Measurements from ENCODE around the gene CACNB4.
A peak's percentile ranks its signal among the peaks of the same experiment; 100 is the strongest.

Gene CACNB4

DNA sequence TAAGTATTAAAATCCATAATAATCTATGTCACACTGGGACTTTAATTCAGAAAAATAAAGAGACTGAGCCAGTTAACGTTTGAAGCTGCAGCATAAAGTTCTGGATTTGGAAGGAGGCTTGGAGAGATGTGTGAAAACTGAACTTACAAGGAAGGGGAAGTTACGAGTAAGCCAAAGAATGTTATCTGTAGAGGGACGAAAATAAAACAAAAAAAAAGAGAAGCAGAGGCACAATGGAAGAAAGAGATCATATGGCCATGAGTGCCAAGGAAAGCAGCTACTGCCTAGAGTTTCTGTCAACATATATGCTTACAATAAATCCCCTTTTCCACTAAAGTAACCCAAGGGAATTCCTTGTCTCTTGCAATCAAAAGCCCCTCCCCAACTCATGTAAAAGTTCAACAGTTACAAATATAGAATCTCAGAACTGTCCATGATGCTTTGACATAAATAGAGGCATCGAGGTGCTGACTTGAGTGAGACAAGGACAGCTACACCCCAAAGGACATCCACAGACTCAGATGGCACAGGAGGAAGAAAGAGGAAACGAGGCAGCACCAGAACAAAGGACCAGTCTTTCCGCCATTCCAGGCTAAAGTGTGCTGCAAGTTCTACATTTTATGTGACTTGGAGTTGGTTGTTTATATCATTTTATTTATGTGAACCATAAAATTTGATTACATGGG is 254.5 kb downstream of the CACNB4 start:
- DNase-seq, result no peak

DNA sequence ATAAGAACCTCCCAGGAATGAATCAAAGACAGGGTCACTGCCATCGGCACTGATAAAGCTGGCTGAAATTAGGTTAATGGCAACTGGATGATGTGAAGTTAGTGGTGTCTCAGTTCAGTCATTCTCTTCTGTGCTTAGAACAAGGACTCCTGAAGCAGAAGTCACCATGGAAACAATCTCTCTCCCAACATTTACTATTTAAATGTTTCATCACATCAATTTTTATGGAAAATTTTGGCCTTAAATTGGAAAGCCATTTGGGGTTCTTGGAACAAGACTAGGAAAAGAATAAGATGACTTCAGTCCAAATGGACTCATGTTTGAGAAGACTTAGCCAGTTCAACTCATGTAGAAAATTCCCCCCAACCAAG is 255.2 kb downstream of the CACNB4 start:
- no peak for DNase-seq

DNA sequence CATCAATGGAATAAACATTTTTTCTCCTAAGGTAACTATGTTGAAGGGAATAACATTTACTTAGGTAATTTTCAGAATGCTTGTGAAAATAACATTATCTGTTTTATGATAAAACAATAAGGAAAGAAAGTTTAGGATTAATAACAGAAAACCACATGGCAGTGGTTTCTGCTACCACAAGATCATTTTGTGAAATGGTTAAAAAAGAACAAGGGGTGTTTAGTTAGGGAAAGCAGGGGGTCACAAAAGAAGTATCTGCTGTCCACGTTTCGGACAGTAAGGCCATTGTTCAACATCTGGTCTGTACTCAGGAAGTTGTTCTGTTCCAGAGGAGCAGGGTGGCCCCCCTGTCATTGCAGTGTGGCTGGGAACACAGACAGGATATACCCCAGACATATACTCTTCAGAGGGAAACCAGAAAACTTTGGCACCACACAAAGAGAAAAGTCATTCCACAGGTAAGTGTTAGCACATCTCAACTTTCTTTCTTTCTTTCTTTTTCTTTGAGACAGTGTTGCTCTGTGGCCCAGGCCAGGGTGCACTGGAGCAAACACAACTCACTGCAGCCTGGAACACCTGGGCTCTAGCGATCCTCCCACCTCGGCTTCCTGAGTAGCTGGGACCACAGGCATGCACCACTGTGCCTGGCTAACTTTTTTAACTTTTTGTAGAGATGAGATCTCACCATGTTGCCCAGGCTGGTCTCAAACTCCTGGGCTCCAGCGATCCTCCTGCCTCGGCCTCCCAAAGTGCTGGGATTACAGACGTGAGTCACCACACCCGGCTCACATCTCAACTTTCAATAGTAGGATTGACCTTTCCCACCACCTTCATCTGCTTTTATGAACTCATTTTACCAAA is 255.8 kb downstream of the CACNB4 start:
- DNase-seq, result no peak

DNA sequence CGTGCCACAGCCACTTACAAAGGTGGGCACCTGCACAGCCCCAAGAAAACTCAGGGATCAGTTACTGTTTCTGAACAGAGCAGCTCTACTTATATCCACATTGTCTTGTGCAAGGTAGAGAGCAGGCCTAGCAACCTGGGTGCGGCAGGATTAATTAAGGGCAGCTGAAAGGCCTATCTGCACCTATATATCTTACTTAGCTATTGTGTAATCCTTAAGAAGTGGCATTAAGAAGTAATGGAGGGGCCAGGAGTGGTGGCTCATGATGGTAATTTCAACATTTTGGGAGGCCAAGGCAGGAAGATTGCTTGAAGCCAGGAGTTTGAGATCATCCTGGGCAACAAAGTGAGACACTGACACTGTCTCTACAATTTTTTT is 257.8 kb downstream of the CACNB4 start:
- DNase-seq, result no peak

DNA sequence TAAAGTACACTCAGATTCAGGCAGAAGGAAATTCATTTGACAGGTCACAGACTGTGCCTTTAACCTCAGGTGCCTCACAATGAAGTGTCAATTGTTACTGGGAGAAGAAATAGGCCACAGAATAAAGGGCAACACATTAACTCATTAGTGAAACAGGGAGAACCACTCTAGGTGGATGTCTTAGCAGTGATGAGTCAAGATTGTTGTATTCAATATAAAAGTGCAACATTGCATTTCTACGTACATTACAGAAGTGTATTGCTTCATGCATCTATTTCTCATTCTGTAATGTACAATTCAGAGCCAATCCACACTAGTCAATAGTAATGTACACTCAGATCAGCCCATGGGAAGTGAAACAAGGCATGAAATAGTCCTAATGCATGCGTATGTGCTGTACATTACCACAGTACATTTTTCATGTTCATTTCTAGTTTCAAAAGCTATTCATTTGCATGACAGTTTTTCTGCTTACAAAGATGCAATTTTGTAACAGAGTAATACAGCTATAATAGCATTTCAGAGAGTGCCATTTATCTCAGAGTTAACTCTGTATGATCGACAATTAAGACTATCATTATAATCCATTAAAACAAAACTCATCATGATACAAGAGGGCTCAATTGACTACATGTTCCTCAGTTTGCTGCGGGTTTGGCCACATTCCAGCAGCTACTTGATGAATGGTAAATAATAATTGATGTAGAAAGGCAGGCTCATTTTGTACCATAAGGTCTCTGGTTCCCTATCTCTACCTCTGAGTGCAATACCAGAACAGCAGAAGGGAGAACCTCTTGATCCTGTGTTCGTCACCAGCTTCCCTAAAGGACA is 258.4 kb downstream of the CACNB4 start:
- no peak for DNase-seq

DNA sequence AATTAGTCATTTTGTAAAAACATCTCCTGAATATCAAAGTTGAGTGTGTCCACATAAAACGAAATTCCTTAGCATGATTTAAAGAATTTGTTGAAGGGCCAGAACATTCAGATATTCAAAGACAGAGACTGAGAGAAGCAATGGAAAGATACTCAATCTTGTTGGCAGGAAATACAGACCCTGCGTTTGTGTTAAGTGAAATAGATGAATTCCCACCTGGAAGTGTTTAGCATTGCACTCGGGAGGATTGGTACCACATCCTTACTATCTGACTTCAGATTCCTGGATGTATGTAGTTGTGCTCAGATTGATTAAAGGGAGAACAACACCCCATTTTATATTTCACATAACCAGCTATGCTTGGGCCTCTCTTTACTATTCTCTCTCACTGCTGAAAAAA is 260.9 kb downstream of the CACNB4 start:
- DNase-seq, result no peak

DNA sequence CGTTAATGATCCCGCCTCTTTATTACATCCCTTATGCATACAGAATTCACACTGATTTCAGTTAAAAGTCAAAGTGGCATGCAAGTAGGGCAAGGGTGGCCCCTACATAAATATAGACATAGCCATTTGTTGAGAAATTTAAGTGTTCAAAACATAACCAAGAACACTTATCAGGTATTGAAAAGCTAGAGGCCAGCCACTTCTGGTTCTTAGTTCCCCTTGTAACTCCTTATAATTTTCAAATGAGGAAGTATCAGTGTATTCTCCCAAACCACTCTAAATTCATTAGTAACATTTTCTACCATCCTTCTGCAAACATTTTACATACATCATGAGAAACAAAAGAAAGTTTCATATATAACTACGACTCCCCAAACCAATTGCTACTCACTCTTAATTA is 264.9 kb downstream of the CACNB4 start:
- DNase-seq, result no peak

DNA sequence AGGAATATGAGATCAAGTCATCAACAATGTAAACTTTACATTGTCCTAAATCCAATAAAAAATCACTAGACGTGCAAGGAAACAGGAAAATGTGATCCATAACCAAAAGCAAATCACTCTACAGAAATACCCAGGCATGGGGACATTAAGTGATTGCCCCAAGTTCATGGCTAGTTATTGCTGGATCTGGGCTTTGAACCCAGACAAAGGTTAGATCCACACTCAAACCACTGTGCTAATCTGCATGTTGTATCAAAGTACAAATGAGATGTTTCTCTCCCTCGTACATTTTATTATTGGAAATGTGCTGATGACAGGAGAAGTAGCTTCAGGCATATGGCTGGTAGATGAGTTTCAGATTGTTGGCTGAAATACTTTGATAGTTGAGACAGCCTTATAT is 267.9 kb downstream of the CACNB4 start:
- DNase-seq, result no peak

DNA sequence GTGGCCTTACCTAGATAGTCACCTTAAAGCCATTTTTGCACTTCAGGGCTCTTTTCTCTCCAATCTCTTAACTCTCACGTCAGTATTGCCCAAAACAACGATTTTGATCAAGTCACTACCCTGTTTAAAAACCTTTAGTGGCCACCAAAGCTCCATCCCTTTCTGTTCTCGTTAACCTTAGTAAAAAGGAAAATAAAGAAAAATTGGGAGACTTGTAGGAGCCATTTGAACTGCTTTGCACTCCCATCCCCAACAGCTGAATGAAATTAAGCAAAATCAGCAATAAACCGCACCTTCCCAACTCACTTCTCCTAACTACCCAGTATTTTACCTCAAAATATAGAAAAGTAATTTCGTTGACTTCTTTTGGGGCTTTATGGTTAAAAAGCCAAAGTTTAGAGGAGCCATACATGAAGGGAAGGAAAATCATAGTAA is 269.9 kb downstream of the CACNB4 start:
- no peak for DNase-seq

DNA sequence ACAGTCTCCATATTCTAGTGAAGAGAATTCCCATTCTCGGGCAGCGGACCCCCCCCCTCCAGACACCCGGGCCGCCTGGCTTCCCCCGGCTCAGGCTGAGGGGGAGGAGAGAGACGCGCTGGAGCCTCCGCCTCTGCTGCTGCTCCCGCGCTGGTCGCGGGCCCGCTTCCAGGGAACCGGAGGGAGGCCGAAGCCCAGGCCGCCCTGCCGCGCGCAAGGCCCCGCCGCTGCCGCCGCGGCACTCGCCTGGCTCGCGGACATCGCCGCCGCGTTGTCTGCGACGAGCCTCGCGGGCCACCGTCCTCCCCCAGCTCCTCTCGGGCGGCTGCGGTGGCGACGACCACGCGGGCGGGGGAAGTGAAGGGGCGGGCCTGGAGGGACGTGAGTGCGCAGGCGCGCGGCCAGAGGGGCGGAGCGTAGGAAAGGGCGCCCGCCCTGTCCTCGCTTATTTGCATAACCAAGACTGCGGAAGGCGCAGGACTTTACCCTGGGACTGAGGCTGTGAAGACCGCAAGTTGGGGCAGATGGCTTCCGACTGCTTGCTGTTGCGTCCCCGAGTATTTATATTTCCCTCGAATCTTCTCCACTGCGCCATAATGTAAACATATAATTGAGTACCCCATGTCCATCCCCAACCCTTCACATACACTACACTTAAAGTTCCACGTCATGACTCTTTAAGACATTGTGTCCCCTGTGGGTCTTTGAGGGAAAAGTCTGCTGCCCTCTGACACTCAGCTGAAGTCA is 270.5 kb downstream of the CACNB4 start, which contains the start of gene ARL5A:
TSS of gene ARL5A (minus strand) at position 279 of the 747 bp plus-strand sequence. CDS start at position 34, 245 bp downstream.
- DNase-seq, result peak; percentile 76

DNA sequence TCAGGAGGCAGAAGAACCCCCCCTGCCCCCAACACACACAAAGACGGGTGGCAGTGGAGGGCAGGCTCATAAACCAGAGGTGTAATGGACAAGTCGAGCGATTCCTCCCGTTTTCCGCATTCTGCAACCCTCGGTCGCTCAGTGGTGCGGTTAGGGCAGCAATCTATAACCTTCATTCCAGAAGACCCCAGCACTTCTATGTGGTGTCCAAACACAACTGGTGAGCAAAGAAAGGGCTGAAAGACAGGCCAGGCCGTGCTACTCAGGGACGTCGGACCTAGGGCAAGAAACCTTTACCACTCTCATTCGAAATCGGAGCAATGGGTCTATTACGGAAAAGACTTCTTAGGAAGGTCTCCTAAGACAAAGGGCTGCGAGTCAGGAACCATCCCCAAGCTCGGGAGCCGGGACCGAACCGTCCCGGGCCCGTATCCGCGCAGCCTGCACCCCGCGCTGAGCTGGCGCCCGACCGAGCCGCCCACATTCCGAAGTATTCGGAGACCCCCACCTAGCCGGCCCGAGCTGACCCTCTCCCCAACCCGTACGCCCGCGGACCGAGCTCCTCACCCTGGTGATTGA is 271.2 kb downstream of the CACNB4 start:
- no peak for DNase-seq

DNA sequence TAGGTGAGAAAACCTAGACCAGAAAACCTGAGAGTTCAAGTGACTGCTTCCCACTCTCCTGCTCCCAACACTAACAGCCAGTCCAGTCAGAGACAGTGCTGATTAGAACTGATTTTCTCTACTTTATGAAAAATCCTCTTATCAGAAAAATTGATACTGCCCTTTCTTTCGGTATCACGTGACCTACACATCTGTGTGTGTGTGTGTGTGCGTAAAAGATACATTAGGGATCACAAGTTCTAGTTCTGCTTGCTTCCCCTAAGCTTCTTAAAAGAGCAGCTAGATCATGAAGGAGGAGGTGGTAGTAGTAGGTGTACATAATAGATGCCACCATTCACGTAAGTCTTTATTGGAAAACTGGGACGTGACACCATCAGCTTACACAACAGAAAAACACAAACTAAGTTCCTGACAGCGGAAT is 272.1 kb downstream of the CACNB4 start:
- DNase-seq, result no peak

DNA sequence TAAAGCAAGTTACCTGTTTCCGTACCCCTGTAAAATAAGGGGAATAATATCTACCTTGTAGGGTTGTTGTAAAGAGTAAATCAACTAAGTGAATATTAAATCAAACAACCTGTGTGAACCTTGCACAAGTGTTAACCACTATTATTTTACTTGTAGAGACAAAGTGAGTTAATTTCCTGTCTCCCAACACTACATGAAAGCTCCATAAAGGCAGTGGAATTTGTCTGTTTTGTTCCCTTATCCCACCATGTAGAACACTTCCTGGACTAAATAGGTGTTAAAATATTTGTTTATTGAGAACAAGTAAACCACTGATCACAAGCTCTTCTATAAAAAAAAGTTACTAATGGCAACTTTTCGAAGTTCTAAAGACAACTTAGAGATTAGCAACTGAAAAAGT is 274.0 kb downstream of the CACNB4 start:
- DNase-seq, result no peak

DNA sequence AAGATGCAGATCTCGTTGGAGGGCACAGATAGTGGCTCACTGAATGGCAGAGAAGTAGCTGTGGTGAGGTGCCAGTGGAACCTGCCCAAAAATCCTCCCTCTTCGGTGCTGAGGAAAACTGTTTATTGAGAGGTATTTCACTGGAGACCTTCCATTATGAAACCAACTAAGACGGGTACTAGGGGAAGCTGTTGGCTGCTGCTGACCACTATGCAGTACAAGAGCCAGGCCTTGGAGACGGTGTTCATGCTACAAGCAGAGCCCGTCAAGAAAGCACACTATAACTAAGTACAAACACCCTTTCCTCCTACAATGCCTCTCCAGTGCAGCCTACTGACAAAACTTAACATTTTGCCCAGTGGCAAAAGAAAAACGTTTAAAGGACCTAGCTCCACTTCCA is 275.2 kb downstream of the CACNB4 start:
- DNase-seq, result no peak

DNA sequence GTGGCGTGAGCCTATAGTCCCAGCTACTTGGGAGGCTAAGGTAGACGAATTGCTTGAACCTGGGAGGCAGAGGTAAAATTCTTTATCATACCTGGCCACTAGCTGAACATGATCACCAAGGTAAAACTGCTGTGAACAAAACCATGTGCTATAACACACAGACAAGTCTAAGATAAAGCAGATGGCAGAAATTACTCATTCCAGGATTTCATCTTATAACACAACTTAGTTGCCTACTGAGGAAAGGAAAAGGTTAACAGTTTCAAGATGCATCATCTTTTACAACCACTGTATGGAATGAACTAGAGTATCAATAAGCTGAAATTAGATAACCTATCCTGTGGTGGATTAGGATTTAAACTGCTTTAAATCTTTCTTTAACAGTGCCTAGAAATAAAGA is 278.9 kb downstream of the CACNB4 start:
- no peak for DNase-seq

DNA sequence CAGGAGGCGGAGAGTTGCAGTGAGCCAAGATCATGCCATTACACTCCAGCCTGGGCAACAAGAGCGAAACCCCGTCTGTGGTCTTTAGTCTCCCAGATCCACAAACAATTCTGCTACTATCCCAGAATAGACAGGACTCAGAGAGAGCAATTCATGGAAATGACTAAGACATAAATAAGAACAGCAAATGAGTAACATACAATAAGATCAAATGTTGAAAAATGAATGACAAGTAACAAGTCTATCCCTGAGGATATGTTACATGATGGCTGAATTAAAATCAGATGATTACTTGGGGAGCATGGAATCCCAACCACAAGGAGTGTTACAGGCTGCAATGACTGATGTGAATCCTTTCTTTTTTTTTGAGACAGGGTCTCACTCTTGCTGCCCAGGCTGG is 280.9 kb downstream of the CACNB4 start:
- no peak for DNase-seq

DNA sequence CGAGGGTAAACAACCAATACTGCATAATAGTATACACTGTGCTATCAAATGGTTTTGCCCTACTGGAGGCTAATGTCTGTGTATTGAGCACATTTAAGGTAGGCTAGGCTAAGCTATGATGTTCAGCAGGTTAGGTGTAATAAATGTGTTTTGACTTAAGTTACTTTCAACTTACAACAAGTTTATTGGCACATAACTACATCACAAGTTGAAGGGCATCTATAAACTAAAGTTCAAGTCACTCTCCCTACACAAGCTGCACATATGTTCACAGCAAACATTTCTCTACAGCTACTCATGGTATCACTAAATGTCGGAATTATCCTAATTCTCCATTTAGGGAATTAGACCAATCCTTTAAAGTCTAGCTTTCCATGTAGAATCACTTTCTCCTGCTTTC is 282.0 kb downstream of the CACNB4 start:
- no peak for DNase-seq

DNA sequence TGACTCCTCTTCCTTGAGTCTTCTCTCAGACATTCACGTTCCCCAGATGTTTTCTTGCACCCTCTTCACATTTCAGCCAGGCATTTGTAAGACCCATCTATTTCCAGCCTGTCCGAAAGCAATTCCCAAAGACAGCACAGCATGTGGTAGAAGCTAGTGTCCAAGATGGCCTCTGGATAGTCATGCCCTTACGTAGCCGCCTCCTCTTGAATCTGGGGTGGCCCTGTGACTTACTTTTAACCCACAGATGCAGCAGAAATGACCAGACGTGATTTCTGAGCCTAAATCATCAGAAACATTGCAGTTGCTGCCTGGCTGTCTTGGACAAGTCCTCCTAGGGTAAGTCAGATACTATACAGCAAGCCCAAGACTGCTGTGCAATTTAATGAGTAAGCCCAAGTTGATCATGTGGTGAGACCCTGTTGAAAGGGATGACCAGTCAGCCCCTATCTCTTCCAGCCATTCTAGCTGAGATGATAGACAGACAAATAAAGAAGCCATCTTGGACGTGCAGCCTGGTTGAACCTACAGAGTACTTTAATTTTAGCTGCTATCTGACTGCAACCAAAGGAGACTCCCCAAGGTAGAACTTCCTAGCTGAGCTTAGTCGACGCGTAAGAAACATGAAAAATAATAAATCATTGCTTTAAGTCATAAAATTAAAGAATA is 282.9 kb downstream of the CACNB4 start:
- no peak for DNase-seq

DNA sequence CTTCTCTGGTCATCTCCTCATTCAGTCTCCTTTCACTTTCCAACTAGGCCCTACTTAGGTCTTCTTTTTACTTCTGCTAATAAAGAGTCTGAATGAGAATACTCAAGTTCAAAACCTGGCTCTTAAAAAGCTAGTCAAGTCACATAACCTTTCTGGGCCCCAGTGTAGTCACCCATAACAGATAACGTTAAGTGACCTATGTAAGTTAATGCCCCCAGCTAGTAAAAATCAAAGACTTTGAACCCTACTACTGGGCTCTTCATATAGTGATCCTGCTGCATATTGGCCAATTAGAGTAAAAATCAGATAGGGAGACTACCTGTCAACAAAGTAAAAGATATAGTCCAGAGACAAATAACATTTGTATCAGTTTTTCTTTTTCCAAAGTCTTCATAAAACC is 288.4 kb downstream of the CACNB4 start:
- no peak for DNase-seq

DNA sequence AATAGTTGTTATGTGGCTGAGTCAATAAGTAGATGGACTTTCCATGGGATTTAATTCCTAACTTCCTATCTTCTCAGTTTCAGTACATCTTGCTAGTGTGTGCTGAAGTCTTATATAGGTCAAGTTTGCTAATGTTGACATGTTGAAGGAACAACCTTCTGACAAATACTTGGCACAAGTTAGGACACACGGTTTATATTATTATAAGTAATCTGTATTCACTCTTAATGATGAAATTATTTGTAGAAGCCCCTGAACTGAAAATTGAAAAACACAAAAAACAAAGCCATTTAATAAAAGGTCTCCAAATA is 289.8 kb downstream of the CACNB4 start:
- DNase-seq, result no peak

DNA sequence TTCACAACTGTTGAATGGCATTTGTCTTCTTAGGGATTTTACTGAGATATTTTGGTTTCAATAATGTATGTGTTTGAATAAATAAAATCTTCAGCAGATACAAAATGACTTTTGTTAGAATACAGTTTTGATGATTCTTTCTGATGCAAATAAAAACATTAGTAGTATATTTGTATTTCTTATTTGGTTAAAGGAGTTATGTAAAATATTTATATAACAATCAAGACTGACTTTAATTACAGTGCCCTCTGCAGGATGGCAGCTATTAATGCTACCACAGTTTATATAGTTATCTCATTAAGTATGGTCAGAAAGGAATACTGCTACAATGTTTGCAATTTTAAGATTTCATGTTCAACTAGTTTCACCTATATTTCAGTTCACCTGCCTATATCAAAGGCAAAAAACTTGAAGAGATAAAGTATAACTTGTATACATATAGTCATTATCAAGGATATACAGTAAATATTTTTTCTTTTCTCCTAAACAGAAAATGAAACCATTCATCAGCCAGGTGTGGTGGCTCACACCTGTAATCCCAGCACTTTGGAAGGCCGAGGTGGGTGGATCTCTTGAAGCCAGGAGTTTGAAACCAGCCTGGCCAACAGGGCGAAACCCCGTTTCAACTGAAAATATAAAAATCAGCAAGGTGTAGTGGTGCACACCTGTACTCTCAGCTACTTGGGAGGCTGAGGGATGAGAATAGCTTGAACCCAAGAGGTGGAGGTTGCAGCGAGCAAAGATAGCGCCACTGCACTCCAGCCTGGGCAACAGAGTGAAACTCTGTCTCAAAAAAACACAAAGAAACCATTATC is 290.4 kb downstream of the CACNB4 start:
- DNase-seq, result no peak
